GM12875 (cell line): Measurements from ENCODE around the gene IGLL1.

Source experiments
- H3K4me3 ChIP-seq: one replicate; pipeline ENCODE4 v1.5.1; 2011; ENCODE audit warnings: low read depth, low read length, control low read depth
- CTCF ChIP-seq: IDR thresholded peaks from 2 replicates; pipeline ENCODE4 v1.5.1; 2011; ENCODE audit warnings: low read depth, mild to moderate bottlenecking, control low read depth, inconsistent platforms, low read length, moderate library complexity, borderline replicate concordance; ENCODE audit not compliant: insufficient read depth

IGLL1 gene

GRCh38 chr22:23613193-23613972, 33.3 kb upstream of the IGLL1 start:
- no peak overlapping the region for H3K4me3 ChIP-seq
- TF ChIP-seq CTCF = no peak

GRCh38 chr22:23609983-23610781, 30.1 kb upstream of the IGLL1 start:
- H3K4me3 ChIP-seq = no peak overlapping the region
- TF ChIP-seq CTCF = no peak

- H3K4me3 ChIP-seq = no peak overlapping the region
- TF ChIP-seq CTCF = no peak
Observed at GRCh38 chr22:23608583-23608982, 28.5 kb upstream of the IGLL1 start.

GRCh38 chr22:23606204-23607131, 26.4 kb upstream of the IGLL1 start:
- TF ChIP-seq CTCF = no peak
- H3K4me3 ChIP-seq = no peak overlapping the region

GRCh38 chr22:23604939-23605712, 25.0 kb upstream of the IGLL1 start:
- no peak for TF ChIP-seq CTCF
- no peak overlapping the region for H3K4me3 ChIP-seq

- TF ChIP-seq CTCF = no peak
- no peak overlapping the region for H3K4me3 ChIP-seq
Observed at GRCh38 chr22:23603266-23603665, 23.2 kb upstream of the IGLL1 start.
